GM19240 (cell line): ENCODE measurements around the gene ETFB.

ENCODE experiments used
- DNase-seq: peaks from one replicate; pipeline ENCODE4 v3.0.0; 2011; ENCODE audit warnings: low spot score; ENCODE audit not compliant: insufficient read length

ETFB gene

GRCh38 chr19:51351266-51351990, 14.8 kb downstream of the ETFB start:
- no peak for DNase-seq

- no peak for DNase-seq
Observed at GRCh38 chr19:51347209-51347928, 18.8 kb downstream of the ETFB start.

- no peak for DNase-seq
Observed at GRCh38 chr19:51346742-51347141, 19.4 kb downstream of the ETFB start.

GRCh38 chr19:51345076-51345620, 21.0 kb downstream of the ETFB start:
- DNase-seq, result no peak

GRCh38 chr19:51342631-51343569, 23.3 kb downstream of the ETFB start:
- no peak for DNase-seq

- DNase-seq, result no peak
Observed at GRCh38 chr19:51341976-51342580, 24.1 kb downstream of the ETFB start, which contains the start of gene VSIG10L. Gene VSIG10L (minus strand): TSS chr19:51342139. CDS start chr19:51342124, 15 bp downstream.

GRCh38 chr19:51341066-51341465, 25.1 kb downstream of the ETFB start:
- no peak for DNase-seq

- peak; percentile 92 for DNase-seq
Observed at GRCh38 chr19:51339687-51340656, 26.2 kb downstream of the ETFB start.

- no peak for DNase-seq
Observed at GRCh38 chr19:51339313-51339686, 26.9 kb downstream of the ETFB start.

GRCh38 chr19:51338563-51339312, 27.4 kb downstream of the ETFB start:
- peak; percentile 94 for DNase-seq

- no peak for DNase-seq
Observed at GRCh38 chr19:51337861-51338562, 28.2 kb downstream of the ETFB start.

GRCh38 chr19:51337141-51337860, 28.9 kb downstream of the ETFB start:
- no peak for DNase-seq

- no peak for DNase-seq
Observed at GRCh38 chr19:51333836-51334460, 32.2 kb downstream of the ETFB start.

- no peak for DNase-seq
Observed at GRCh38 chr19:51331716-51332115, 34.5 kb downstream of the ETFB start.

- no peak for DNase-seq
Observed at GRCh38 chr19:51331193-51331592, 35.0 kb downstream of the ETFB start.

GRCh38 chr19:51330366-51330765, 35.8 kb downstream of the ETFB start:
- DNase-seq, result no peak

- DNase-seq, result no peak
Observed at GRCh38 chr19:51329411-51329810, 36.8 kb downstream of the ETFB start.
